Measurements from ENCODE around the gene RAPGEF2. TPM values are rescaled to one million over a fixed set of nuclear protein-coding genes. Genes with fewer than 3 reads are reported as not detected.
"Not testable (repeated sequence)": the region's sequence is repeated elsewhere in the genome, so short reads cannot be mapped to it uniquely, and the experiment has no call there.

RAPGEF2 gene
- total and polyA plus RNA-seq, 5 donors = 10.6 to 38.6 (median 38.1) TPM

- H3K27ac ChIP-seq (ENCODE audit: low read length) = no peak overlapping the region
- DNase-seq (no peak), ATAC-seq (no peak)
- H3K27me3 ChIP-seq (ENCODE audit: control insufficient read depth, insufficient read depth) = no peaks in the 10 kb centered on the region
- H3K4me3 ChIP-seq (ENCODE audit: low read length) = no peak overlapping the region
- 63% methylated on average over 5 of the region's 5 CpGs for WGBS
- H3K9me3 ChIP-seq (ENCODE audit: control insufficient read depth, low read length) = no peaks in the 10 kb centered on the region
- H3K4me1 ChIP-seq (ENCODE audit: control insufficient read depth, insufficient read depth, low read length) = peaks cover 8% of the 10 kb centered on the region
- intact Hi-C loops (cut with DNase I) = loop anchor here in 3 of 4 donors (5.0 to 10.0 kb wide), 4 partner anchors 73 to 453 kb away; partner anchors contain the start of genes RAPGEF2 (in 2 of the 3) and PPID (in 1 of the 3)
Observed at GRCh38 chr4:159177265-159178150, 74.6 kb downstream of the RAPGEF2 start.

DNA sequence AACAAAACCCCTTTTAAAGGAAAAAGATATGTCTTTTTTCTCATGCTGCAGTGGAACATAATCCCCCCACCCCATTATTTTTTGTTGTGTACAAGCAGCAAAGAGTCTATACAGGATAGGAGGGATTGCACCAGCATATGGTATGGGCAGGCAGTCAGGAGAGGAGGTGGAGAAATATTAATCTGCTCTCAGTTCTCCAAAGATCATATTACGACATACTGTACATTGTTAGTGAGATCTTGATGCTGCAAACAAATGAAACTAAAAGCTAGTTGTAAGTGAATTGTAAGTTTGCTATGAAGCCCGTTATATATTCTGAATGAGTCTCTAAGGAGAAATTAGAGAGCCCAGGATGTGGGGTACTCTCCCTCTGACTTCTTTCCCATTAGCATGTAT, 75.3 kb downstream of the RAPGEF2 start:
- Histone ChIP-seq H3K4me1 (ENCODE audit: control insufficient read depth, insufficient read depth, low read length) (peaks cover 8% of the 10 kb centered on the region), H3K27me3 (ENCODE audit: control insufficient read depth, insufficient read depth) (no peaks in the 10 kb centered on the region), H3K4me3 (ENCODE audit: low read length) (no peak overlapping the region), H3K27ac (ENCODE audit: low read length) (no peak overlapping the region), H3K9me3 (ENCODE audit: control insufficient read depth, low read length) (no peaks in the 10 kb centered on the region)
- ATAC-seq (peak; percentile 21 to 69), DNase-seq (no peak)
- 52% methylated on average over 2 of the region's 2 CpGs for WGBS
- intact Hi-C loops (cut with DNase I) = loop anchor here in 3 of 4 donors (5.0 to 10.0 kb wide), 4 partner anchors 73 to 453 kb away; partner anchors contain the start of genes RAPGEF2 (in 2 of the 3) and PPID (in 1 of the 3)

DNA sequence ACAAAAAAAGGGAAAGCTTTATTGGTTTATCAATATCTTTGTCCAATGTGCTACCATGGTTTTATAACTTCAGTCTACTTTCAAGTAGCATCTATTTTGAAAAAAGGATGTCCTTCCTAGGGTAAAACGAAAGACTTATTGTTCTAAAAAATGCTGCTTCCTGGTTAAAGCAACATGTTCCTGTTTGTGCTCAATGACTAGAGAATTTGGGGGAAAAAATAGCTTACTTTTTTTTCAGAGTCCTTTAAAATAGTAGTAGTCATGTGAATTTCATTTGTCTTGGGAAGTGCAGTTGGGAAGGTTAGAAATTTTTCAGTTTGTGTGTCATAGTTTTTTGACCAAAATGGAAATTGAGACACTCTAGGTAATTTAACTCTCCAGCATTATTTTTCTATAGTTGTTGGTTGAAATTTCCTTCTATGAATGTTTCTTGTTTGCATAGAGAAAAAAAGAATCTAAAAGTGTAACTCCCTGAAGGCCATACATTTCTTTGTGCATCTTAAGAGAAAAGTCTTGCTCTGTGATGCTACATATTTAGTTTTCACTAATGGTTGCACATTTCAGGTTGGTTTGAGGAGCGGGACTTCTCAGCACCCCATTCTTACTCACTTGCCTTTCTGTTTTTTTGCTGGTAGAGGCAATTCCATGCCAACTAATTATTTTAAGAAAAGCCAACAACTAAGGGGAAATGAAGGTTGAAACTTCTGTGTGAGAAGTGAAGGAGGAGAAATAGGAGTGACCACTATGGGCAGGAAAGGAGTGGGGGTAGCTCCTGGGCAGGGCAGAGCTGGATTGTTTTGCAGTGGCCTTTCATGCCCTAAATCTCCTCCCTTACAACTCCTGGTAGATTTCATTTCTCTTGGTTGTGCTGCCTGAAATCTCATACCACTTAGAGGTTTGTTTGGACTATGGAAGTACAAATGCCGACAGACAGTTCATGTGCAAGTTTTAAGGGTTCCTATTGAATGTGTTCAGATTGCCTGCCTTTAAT, 76.4 kb downstream of the RAPGEF2 start:
- Histone ChIP-seq H3K9me3 (ENCODE audit: control insufficient read depth, low read length) (no peaks in the 10 kb centered on the region), H3K27me3 (ENCODE audit: control insufficient read depth, insufficient read depth) (no peaks in the 10 kb centered on the region), H3K27ac (ENCODE audit: low read length) (peak overlapping the region; percentile 74), H3K4me3 (ENCODE audit: low read length) (peak overlapping the region; percentile 14), H3K4me1 (ENCODE audit: control insufficient read depth, insufficient read depth, low read length) (peaks cover 8% of the 10 kb centered on the region)
- intact Hi-C loops (cut with DNase I) = loop anchor here in 3 of 4 donors (5.0 to 10.0 kb wide), 4 partner anchors 74 to 454 kb away; partner anchors contain the start of genes RAPGEF2 (in 2 of the 3) and PPID (in 1 of the 3)
- 58% methylated on average over 3 of the region's 3 CpGs for WGBS
- ATAC-seq (peak in 1 of 2 donors; percentile 46), DNase-seq (no peak)

- H3K9me3 ChIP-seq (ENCODE audit: control insufficient read depth, low read length); H3K27me3 ChIP-seq (ENCODE audit: control insufficient read depth, insufficient read depth); H3K4me1 ChIP-seq (ENCODE audit: control insufficient read depth, insufficient read depth, low read length); DNase-seq; H3K4me3 ChIP-seq (ENCODE audit: low read length); ATAC-seq; H3K27ac ChIP-seq (ENCODE audit: low read length); intact Hi-C loops (cut with DNase I): not testable (repeated sequence)
- WGBS = 89% methylated on average over 4 of the region's 4 CpGs
Observed at GRCh38 chr4:159183885-159184605, 81.2 kb downstream of the RAPGEF2 start.

- H3K4me3 ChIP-seq (ENCODE audit: low read length) = no peak overlapping the region
- intact Hi-C loops (cut with DNase I) = no loop called here
- DNase-seq (no peak), ATAC-seq (no peak)
- no peaks in the 10 kb centered on the region for H3K9me3 ChIP-seq (ENCODE audit: control insufficient read depth, low read length)
- H3K4me1 ChIP-seq (ENCODE audit: control insufficient read depth, insufficient read depth, low read length) = no peaks in the 10 kb centered on the region
- H3K27ac ChIP-seq (ENCODE audit: low read length) = no peak overlapping the region
- H3K27me3 ChIP-seq (ENCODE audit: control insufficient read depth, insufficient read depth) = no peaks in the 10 kb centered on the region
- 64% methylated on average over 1 of the region's 1 CpG for WGBS
Observed at GRCh38 chr4:159185591-159186023, 82.7 kb downstream of the RAPGEF2 start.

DNA sequence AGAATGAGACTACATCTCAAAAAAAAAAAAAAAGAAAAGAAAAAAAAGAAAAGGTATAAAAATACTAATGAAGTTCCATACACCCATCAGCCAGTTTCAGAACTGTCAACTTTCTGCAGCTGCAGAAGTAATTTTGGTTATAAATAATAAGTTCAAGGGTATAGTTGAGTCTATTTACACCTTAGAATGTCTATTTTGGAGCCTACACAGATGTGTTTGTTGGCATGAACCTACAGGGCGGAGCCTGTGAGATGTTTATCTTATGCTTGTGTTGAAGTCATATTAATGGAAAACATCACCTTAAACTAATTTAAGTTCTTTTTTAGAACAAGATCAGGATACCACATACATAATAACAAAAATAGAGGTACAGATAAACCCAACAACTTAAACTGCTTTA, 85.8 kb downstream of the RAPGEF2 start:
- H3K27ac ChIP-seq (ENCODE audit: low read length) = no peak overlapping the region
- ATAC-seq (no peak), DNase-seq (no peak)
- 75% methylated on average over 1 of the region's 1 CpG for WGBS
- no peaks in the 10 kb centered on the region for H3K27me3 ChIP-seq (ENCODE audit: control insufficient read depth, insufficient read depth)
- intact Hi-C loops (cut with DNase I) = no loop called here
- no peaks in the 10 kb centered on the region for H3K4me1 ChIP-seq (ENCODE audit: control insufficient read depth, insufficient read depth, low read length)
- no peaks in the 10 kb centered on the region for H3K9me3 ChIP-seq (ENCODE audit: control insufficient read depth, low read length)
- H3K4me3 ChIP-seq (ENCODE audit: low read length) = no peak overlapping the region

GRCh38 chr4:159190651-159191050, 87.8 kb downstream of the RAPGEF2 start:
- 92% methylated on average over 2 of the region's 2 CpGs for WGBS
- ATAC-seq (no peak), DNase-seq (no peak)
- Histone ChIP-seq H3K4me1 (ENCODE audit: control insufficient read depth, insufficient read depth, low read length) (peaks cover 4% of the 10 kb centered on the region), H3K9me3 (ENCODE audit: control insufficient read depth, low read length) (no peaks in the 10 kb centered on the region), H3K4me3 (ENCODE audit: low read length) (no peak overlapping the region), H3K27ac (ENCODE audit: low read length) (no peak overlapping the region), H3K27me3 (ENCODE audit: control insufficient read depth, insufficient read depth) (no peaks in the 10 kb centered on the region)
- intact Hi-C loops (cut with DNase I) = loop anchor here in 1 of 4 donors (10.0 kb wide), 2 partner anchors 254 to 326 kb away; no protein-coding TSS in a partner anchor

DNA sequence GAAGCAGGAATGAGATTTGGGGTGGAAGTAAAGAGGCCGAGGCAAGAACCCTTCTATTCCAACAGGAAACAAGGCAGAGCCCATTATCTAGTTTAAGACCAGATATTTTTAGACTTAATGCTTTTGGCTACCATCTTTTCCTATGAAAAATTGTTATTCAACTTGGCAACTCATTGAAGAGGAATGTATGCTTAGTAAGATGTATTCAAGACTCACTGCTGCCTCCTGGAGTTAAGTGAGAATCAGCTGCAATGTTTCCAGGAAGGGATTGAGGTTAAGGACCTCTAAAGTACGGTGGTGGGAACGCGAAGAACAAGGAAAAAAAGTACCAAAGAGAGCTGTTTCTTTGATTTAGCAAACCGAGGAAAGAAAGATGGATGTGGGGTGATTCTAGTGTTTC, 89.1 kb downstream of the RAPGEF2 start:
- Histone ChIP-seq H3K4me1 (ENCODE audit: control insufficient read depth, insufficient read depth, low read length) (peaks cover 4% of the 10 kb centered on the region), H3K4me3 (ENCODE audit: low read length) (no peak overlapping the region), H3K9me3 (ENCODE audit: control insufficient read depth, low read length) (no peaks in the 10 kb centered on the region), H3K27me3 (ENCODE audit: control insufficient read depth, insufficient read depth) (no peaks in the 10 kb centered on the region), H3K27ac (ENCODE audit: low read length) (no peak overlapping the region)
- no peak for DNase-seq
- intact Hi-C loops (cut with DNase I) = loop anchor here in 1 of 4 donors (10.0 kb wide), 2 partner anchors 253 to 327 kb away; no protein-coding TSS in a partner anchor
- ATAC-seq = no peak
- 83% methylated on average over 5 of the region's 5 CpGs for WGBS

DNA sequence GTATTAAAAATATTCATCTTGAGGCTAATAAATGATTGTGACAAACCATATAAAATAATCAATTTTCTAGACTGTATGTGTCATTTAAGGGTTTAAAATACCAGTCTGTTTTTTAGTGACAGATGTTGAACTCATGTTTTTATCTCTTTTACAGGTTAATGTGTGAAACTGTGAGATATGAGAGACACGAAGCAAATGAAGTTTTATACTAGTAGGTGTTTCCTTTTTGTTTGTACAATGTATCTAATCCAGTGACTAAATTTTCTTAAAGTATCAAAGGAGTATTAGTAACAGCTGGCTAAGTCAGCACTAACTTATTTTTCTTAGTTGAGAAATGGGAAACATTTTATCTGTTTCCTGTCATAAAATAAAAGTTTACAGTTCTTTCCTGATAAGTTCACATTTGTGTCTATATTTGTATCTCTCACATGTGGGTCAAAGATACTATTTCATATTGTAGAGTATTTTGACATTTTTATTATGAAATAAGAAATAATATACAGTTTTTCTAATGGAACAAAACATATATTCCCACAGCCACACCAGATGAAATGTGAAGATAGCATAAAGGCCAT, 90.3 kb downstream of the RAPGEF2 start:
- 11% methylated on average over 1 of the region's 1 CpG for WGBS
- Histone ChIP-seq H3K4me1 (ENCODE audit: control insufficient read depth, insufficient read depth, low read length) (peaks cover 4% of the 10 kb centered on the region), H3K9me3 (ENCODE audit: control insufficient read depth, low read length) (no peaks in the 10 kb centered on the region), H3K4me3 (ENCODE audit: low read length) (no peak overlapping the region), H3K27me3 (ENCODE audit: control insufficient read depth, insufficient read depth) (no peaks in the 10 kb centered on the region), H3K27ac (ENCODE audit: low read length) (no peak overlapping the region)
- no peak for DNase-seq
- ATAC-seq = no peak
- intact Hi-C loops (cut with DNase I) = loop anchor here in 1 of 4 donors (10.0 kb wide), 2 partner anchors 252 to 328 kb away; no protein-coding TSS in a partner anchor

DNA sequence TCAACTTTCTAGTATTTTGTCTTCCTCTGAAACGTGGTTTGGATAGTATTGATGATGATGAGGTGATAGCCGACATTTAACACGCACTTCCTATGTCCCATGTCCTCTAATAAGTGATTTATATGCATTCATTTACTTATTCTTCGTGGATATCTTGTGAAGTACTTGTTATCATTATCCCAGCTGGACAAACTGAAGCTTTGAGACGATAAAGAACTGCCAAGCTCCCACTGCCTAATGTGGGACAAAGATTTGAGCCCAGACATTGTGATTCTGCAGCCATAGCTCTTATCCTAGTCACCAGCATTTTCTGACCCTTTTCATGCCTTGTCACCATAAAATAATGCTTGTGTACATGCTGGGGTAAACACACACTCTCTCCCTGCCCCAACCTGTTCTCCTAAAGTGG, 92.5 kb downstream of the RAPGEF2 start:
- 37% methylated on average over 5 of the region's 5 CpGs for WGBS

More for the DNA sequence above, 92.5 kb downstream of the RAPGEF2 start:
- no peak overlapping the region for H3K4me3 ChIP-seq (ENCODE audit: low read length)
- DNase-seq (no peak), ATAC-seq (no peak)
- H3K27ac ChIP-seq (ENCODE audit: low read length) = no peak overlapping the region
- H3K9me3 ChIP-seq (ENCODE audit: control insufficient read depth, low read length) = no peaks in the 10 kb centered on the region
- no peaks in the 10 kb centered on the region for H3K27me3 ChIP-seq (ENCODE audit: control insufficient read depth, insufficient read depth)
- intact Hi-C loops (cut with DNase I) = loop anchor here in 1 of 4 donors (10.0 kb wide), 2 partner anchors 249 to 331 kb away; no protein-coding TSS in a partner anchor
- peaks cover 4% of the 10 kb centered on the region for H3K4me1 ChIP-seq (ENCODE audit: control insufficient read depth, insufficient read depth, low read length)
